Eye (tissue), 1 donor: ENCODE results near the gene LRRC47.
"Not testable (repeated sequence)": the region's sequence is repeated elsewhere in the genome, so short reads cannot be mapped to it uniquely, and the experiment has no call there.

Experiments
- DNase-seq: peaks from one replicate; pipeline ENCODE4 v3.0.0-alpha.2; 2015

The LRRC47 gene

GRCh38 chr1:3814771-3815561 lies 18.7 kb upstream of the LRRC47 start:
- DNase-seq, result no peak

- no peak for DNase-seq
Observed at GRCh38 chr1:3814065-3814464, 17.8 kb upstream of the LRRC47 start.

- DNase-seq, result no peak
Observed at GRCh38 chr1:3811595-3811911, 15.3 kb upstream of the LRRC47 start.

GRCh38 chr1:3810149-3810761 lies 14.0 kb upstream of the LRRC47 start:
- DNase-seq, result not testable (repeated sequence)

GRCh38 chr1:3809680-3810079 lies 13.4 kb upstream of the LRRC47 start:
- DNase-seq, result no peak

- no peak for DNase-seq
Observed at GRCh38 chr1:3807769-3808168, 11.5 kb upstream of the LRRC47 start.

- DNase-seq, result no peak
Observed at GRCh38 chr1:3805038-3805437, 8.7 kb upstream of the LRRC47 start.

GRCh38 chr1:3804627-3804944 lies 8.3 kb upstream of the LRRC47 start:
- DNase-seq, result not testable (repeated sequence)

- no peak for DNase-seq
Observed at GRCh38 chr1:3803905-3804626, 7.8 kb upstream of the LRRC47 start.

- DNase-seq, result not testable (repeated sequence)
Observed at GRCh38 chr1:3800795-3801194, 4.5 kb upstream of the LRRC47 start.

- DNase-seq, result peak; percentile 76
Observed at GRCh38 chr1:3799976-3800685, 3.8 kb upstream of the LRRC47 start.

GRCh38 chr1:3795453-3796214 lies 664 bp downstream of the LRRC47 start:
- DNase-seq, result no peak

GRCh38 chr1:3790952-3791351 lies 5.3 kb downstream of the LRRC47 start:
- no peak for DNase-seq

GRCh38 chr1:3790500-3790923 lies 5.8 kb downstream of the LRRC47 start:
- DNase-seq, result no peak

GRCh38 chr1:3789421-3790300 lies 6.6 kb downstream of the LRRC47 start:
- DNase-seq, result no peak

GRCh38 chr1:3788756-3789420 lies 7.4 kb downstream of the LRRC47 start:
- no peak for DNase-seq

GRCh38 chr1:3787745-3788605 lies 8.3 kb downstream of the LRRC47 start:
- no peak for DNase-seq

GRCh38 chr1:3787349-3787715 lies 9.0 kb downstream of the LRRC47 start:
- DNase-seq, result no peak

- no peak for DNase-seq
Observed at GRCh38 chr1:3786468-3787348, 9.6 kb downstream of the LRRC47 start.
